ENCODE results near the gene C1QTNF6. TPM values are rescaled to one million over a fixed set of nuclear protein-coding genes. Genes with fewer than 3 reads are reported as not detected.

C1QTNF6 gene
- total and polyA plus RNA-seq, 10 donors = 5.3 to 10.3 (median 7.6) TPM

- Histone ChIP-seq H3K4me3 (no peak overlapping the region), H3K4me1 (no peaks in the 10 kb centered on the region), H3K27me3 (replicated peaks in 1 of 7) (peaks cover 0 to 13% (median 0%) of the 10 kb centered on the region in 7 donors), H3K36me3 (no peaks in the 10 kb centered on the region), H3K9me3 (no peaks in the 10 kb centered on the region), H3K27ac (peak overlapping the region in 1 of 8 donors; percentile 11)
- intact Hi-C loops (cut with DNase I; ENCODE audit: low total_unique reads) = no loop called here
- TF ChIP-seq, protein P1, sequence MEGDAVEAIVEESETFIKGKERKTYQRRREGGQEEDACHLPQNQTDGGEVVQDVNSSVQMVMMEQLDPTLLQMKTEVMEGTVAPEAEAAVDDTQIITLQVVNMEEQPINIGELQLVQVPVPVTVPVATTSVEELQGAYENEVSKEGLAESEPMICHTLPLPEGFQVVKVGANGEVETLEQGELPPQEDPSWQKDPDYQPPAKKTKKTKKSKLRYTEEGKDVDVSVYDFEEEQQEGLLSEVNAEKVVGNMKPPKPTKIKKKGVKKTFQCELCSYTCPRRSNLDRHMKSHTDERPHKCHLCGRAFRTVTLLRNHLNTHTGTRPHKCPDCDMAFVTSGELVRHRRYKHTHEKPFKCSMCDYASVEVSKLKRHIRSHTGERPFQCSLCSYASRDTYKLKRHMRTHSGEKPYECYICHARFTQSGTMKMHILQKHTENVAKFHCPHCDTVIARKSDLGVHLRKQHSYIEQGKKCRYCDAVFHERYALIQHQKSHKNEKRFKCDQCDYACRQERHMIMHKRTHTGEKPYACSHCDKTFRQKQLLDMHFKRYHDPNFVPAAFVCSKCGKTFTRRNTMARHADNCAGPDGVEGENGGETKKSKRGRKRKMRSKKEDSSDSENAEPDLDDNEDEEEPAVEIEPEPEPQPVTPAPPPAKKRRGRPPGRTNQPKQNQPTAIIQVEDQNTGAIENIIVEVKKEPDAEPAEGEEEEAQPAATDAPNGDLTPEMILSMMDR (IDR thresholded peaks at IDR 0.05 in 8 of 11, conservative IDR thresholded peaks at IDR 0.05 in 3 of 11) = no peak
- TF ChIP-seq POLR2AphosphoS5 (IDR thresholded peaks at IDR 0.05) = no peak
- no peak for TF ChIP-seq POLR2A (IDR thresholded peaks at IDR 0.05)
- WGBS, 5 donors = 80 to 89% (median 87%) methylated on average over 6 to 7 of the region's 7 CpGs
- DNase-seq = peak; percentile 65
Observed at GRCh38 chr22:37208401-37209139, 20.5 kb upstream of the C1QTNF6 start.

DNA sequence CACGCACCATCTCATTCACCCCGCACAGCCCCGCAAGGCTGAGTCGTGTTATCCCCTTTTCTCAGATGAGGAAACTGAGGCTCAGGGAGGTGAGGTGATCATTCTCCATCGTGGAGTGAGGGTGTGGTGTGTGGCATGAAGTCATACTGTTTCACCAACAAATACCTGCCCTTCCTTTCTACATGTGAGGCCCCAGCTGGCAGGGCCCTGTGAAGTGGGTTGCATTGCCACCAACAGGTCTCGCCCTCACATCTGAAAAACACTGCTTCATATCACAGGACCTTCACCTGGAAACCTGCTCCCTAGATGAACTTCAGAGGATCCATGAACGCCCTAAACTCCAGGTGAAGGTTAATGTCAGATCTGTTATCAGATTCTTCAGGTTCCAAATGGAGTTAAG is 19.9 kb upstream of the C1QTNF6 start:
- Histone ChIP-seq H3K27me3 (replicated peaks in 1 of 7) (peaks cover 0 to 13% (median 0%) of the 10 kb centered on the region in 7 donors), H3K4me1 (no peaks in the 10 kb centered on the region), H3K4me3 (no peak overlapping the region), H3K36me3 (no peaks in the 10 kb centered on the region), H3K27ac (peak overlapping the region in 1 of 8 donors; percentile 11), H3K9me3 (no peaks in the 10 kb centered on the region)
- DNase-seq = peak; percentile 36
- TF ChIP-seq, protein P1 (IDR thresholded peaks at IDR 0.05 in 8 of 11, conservative IDR thresholded peaks at IDR 0.05 in 3 of 11) = no peak
- TF ChIP-seq POLR2AphosphoS5 (IDR thresholded peaks at IDR 0.05) (no peak), POLR2A (IDR thresholded peaks at IDR 0.05) (no peak)
- intact Hi-C loops (cut with DNase I; ENCODE audit: low total_unique reads) = no loop called here
- 78 to 86% (median 81%) methylated on average over 7 of the region's 7 CpGs for WGBS, 5 donors

- H3K27me3 ChIP-seq (replicated peaks in 1 of 7) = peaks cover 0 to 8% (median 0%) of the 10 kb centered on the region in 7 donors
- peak; percentile 71 for DNase-seq
- no peaks in the 10 kb centered on the region for H3K9me3 ChIP-seq
- TF ChIP-seq, protein P1 (IDR thresholded peaks at IDR 0.05 in 8 of 11, conservative IDR thresholded peaks at IDR 0.05 in 3 of 11) = no peak
- TF ChIP-seq POLR2A (IDR thresholded peaks at IDR 0.05) (no peak), POLR2AphosphoS5 (IDR thresholded peaks at IDR 0.05) (no peak)
- H3K27ac ChIP-seq = no peak overlapping the region
- H3K36me3 ChIP-seq = no peaks in the 10 kb centered on the region
- 89 to 94% (median 91%) methylated on average over 51 to 71 of the region's 71 CpGs for WGBS, 5 donors
- no peak overlapping the region for H3K4me3 ChIP-seq
- H3K4me1 ChIP-seq = no peaks in the 10 kb centered on the region
- intact Hi-C loops (cut with DNase I; ENCODE audit: low total_unique reads) = no loop called here
Observed at GRCh38 chr22:37206841-37207821, 19.1 kb upstream of the C1QTNF6 start.

All from spleen (tissue), 11 donors.